DND-41 (cell line): ENCODE results near the gene PDIA5.

Experiments used
- ATAC-seq: fragments of 200-7000 bp; cut with Tn5 transposase; 3 replicates; pipeline ENCODE4 v1.9.1; 2021; ENCODE audit warnings: low read depth; ENCODE audit not compliant: insufficient read depth
- DNase-seq: peaks from one replicate; pipeline ENCODE4 v3.0.0-alpha.2; 2020
- H2AFZ ChIP-seq: 2 replicates; pipeline ENCODE4 v1.6.0; 2012; ENCODE audit warnings: low read depth, low read length
- H3K27ac ChIP-seq: 2 replicates; pipeline ENCODE4 v1.5.1; 2012; ENCODE audit warnings: low read length, inconsistent platforms
- H3K27me3 ChIP-seq: fragments of 200-600 bp; sonication (generic); 2 replicates; pipeline ENCODE4 v1.6.0; 2012; ENCODE audit warnings: low read length, mild to moderate bottlenecking, inconsistent platforms; ENCODE audit not compliant: insufficient read depth, poor library complexity
- H3K36me3 ChIP-seq: 2 replicates; pipeline ENCODE4 v1.5.1; 2012; ENCODE audit warnings: low read length, inconsistent platforms; ENCODE audit not compliant: insufficient read depth
- H3K4me1 ChIP-seq: 2 replicates; pipeline ENCODE4 v1.5.1; 2012; ENCODE audit warnings: mild to moderate bottlenecking, low read length; ENCODE audit not compliant: insufficient read depth
- H3K4me2 ChIP-seq: 2 replicates; pipeline ENCODE4 v1.6.0; 2012; ENCODE audit warnings: mild to moderate bottlenecking, moderate library complexity, low read length, inconsistent platforms; ENCODE audit not compliant: insufficient read depth
- H3K4me3 ChIP-seq, 2 experiments: fragments of 200-600 bp in 1 of 2; shearing (Covaris generic) in 1 of 2; 2 replicates each; pipeline ENCODE4 v1.5.1; 2012 to 2016; ENCODE audit warnings: inconsistent platforms in 2 of 2, low read length in 2 of 2, mild to moderate bottlenecking in 2 of 2, low read depth in 1 of 2, moderate library complexity in 1 of 2
- H3K79me2 ChIP-seq: 2 replicates; pipeline ENCODE4 v1.6.0; 2012; ENCODE audit warnings: low read length, inconsistent platforms; ENCODE audit not compliant: insufficient read depth
- H3K9ac ChIP-seq: 2 replicates; pipeline ENCODE4 v1.6.0; 2012; ENCODE audit warnings: low read depth, mild to moderate bottlenecking, inconsistent platforms, low read length, moderate library complexity
- H3K9me3 ChIP-seq: 2 replicates; pipeline ENCODE4 v1.5.1; 2012; ENCODE audit warnings: low read length, moderate library complexity, mild to moderate bottlenecking, inconsistent platforms; ENCODE audit not compliant: insufficient read depth, severe bottlenecking
- H4K20me1 ChIP-seq: 2 replicates; pipeline ENCODE4 v1.6.0; 2012; ENCODE audit warnings: low read length; ENCODE audit not compliant: insufficient read depth
- CTCF ChIP-seq: IDR thresholded peaks from 2 replicates; pipeline ENCODE4 v1.5.1; 2012; ENCODE audit warnings: borderline replicate concordance, low read length, moderate library complexity, mild to moderate bottlenecking; ENCODE audit not compliant: poor library complexity, severe bottlenecking; ENCODE audit errors: extremely low read depth
- EZH2 ChIP-seq: IDR thresholded peaks from 3 replicates; pipeline ENCODE4 v1.6.1; 2012; ENCODE audit warnings: borderline replicate concordance, low read depth, mild to moderate bottlenecking, moderate library complexity, low read length, inconsistent platforms; ENCODE audit not compliant: severe bottlenecking

PDIA5 gene

GRCh38 chr3:123039178-123039577, 27.6 kb upstream of the PDIA5 start:
- Histone ChIP-seq H3K27me3 (peaks cover 20% of the 10 kb centered on the region), H3K4me2 (no peak overlapping the region), H3K79me2 (no peaks in the 10 kb centered on the region), H3K4me1 (no peaks in the 10 kb centered on the region), H3K4me3 (no peak overlapping the region), H4K20me1 (no peaks in the 10 kb centered on the region), H3K27ac (no peak overlapping the region), H2AFZ (no peak overlapping the region), H3K9ac (no peak overlapping the region), H3K36me3 (no peaks in the 10 kb centered on the region), H3K9me3 (no peaks in the 10 kb centered on the region)
- no peak for TF ChIP-seq CTCF
- TF ChIP-seq EZH2: no peak
- DNase-seq: no peak
- no peak for ATAC-seq

GRCh38 chr3:123042413-123042812, 24.4 kb upstream of the PDIA5 start:
- no peaks in the 10 kb centered on the region for H3K79me2 ChIP-seq
- H3K27ac ChIP-seq: no peak overlapping the region
- H3K4me1 ChIP-seq: no peaks in the 10 kb centered on the region
- ATAC-seq: no peak
- H3K9me3 ChIP-seq: no peaks in the 10 kb centered on the region
- H3K4me3 ChIP-seq: no peak overlapping the region
- H3K4me2 ChIP-seq: no peak overlapping the region
- H3K36me3 ChIP-seq: no peaks in the 10 kb centered on the region
- TF ChIP-seq EZH2: no peak
- H2AFZ ChIP-seq: no peak overlapping the region
- H3K9ac ChIP-seq: no peak overlapping the region
- no peaks in the 10 kb centered on the region for H4K20me1 ChIP-seq
- peaks cover 15% of the 10 kb centered on the region for H3K27me3 ChIP-seq
- no peak for DNase-seq

- Histone ChIP-seq H3K4me3 (no peak overlapping the region), H3K9ac (no peak overlapping the region), H3K27me3 (peaks cover 5% of the 10 kb centered on the region), H3K27ac (no peak overlapping the region), H3K9me3 (no peaks in the 10 kb centered on the region), H3K4me2 (no peak overlapping the region), H4K20me1 (no peaks in the 10 kb centered on the region), H3K79me2 (no peaks in the 10 kb centered on the region), H2AFZ (no peak overlapping the region), H3K36me3 (no peaks in the 10 kb centered on the region), H3K4me1 (no peaks in the 10 kb centered on the region)
- no peak for ATAC-seq
- no peak for DNase-seq
- TF ChIP-seq EZH2: no peak
- TF ChIP-seq CTCF: no peak
Measured at GRCh38 chr3:123044981-123045763, 21.7 kb upstream of the PDIA5 start.

- DNase-seq (no peak), ATAC-seq (no peak)
- H3K27me3 ChIP-seq: peaks cover 5% of the 10 kb centered on the region
- H3K4me3 ChIP-seq: no peak overlapping the region
- no peak for TF ChIP-seq EZH2
- TF ChIP-seq CTCF: no peak
- H3K9ac ChIP-seq: no peak overlapping the region
- no peaks in the 10 kb centered on the region for H4K20me1 ChIP-seq
- H3K9me3 ChIP-seq: no peaks in the 10 kb centered on the region
- no peak overlapping the region for H2AFZ ChIP-seq
- H3K27ac ChIP-seq: no peak overlapping the region
- no peaks in the 10 kb centered on the region for H3K4me1 ChIP-seq
- H3K4me2 ChIP-seq: no peak overlapping the region
- no peaks in the 10 kb centered on the region for H3K36me3 ChIP-seq
- H3K79me2 ChIP-seq: no peaks in the 10 kb centered on the region
Measured at GRCh38 chr3:123046262-123047061, 20.4 kb upstream of the PDIA5 start.
